ENCODE measurements around the gene ALDH4A1. TPM values are rescaled to one million over a fixed set of nuclear protein-coding genes. Genes with fewer than 3 reads are reported as not detected.

The ALDH4A1 gene
- total RNA-seq, 2 donors from 2014 or later, result 9.6 to 24.2 TPM

GRCh38 chr1:18946550-18947381 lies 44.4 kb upstream of the ALDH4A1 start:
- DNase-seq (ENCODE audit: low spot score) (no peak), ATAC-seq (ENCODE audit: insufficient number of reproducible peaks, low FRiP score, low read depth) (no peak)
- Histone ChIP-seq H3K27ac (peak overlapping the region; percentile 88 to 97), H3K9me3 (no peaks in the 10 kb centered on the region), H3K4me3 (no peak overlapping the region), H3K36me3 (no peaks in the 10 kb centered on the region), H3K27me3 (replicated peaks; ENCODE audit: insufficient read depth) (no peaks in the 10 kb centered on the region), H3K4me1 (ENCODE audit: control insufficient read depth in 1 of 2, low read depth in 2 of 2) (peaks cover 45 to 92% of the 10 kb centered on the region in 2 donors)
- no peak for TF ChIP-seq CTCF (IDR thresholded peaks at IDR 0.05)

- Histone ChIP-seq H3K27me3 (replicated peaks; ENCODE audit: insufficient read depth) (no peaks in the 10 kb centered on the region), H3K9me3 (no peaks in the 10 kb centered on the region), H3K4me3 (no peak overlapping the region), H3K27ac (peak overlapping the region in 1 of 2 donors; percentile 16), H3K36me3 (no peaks in the 10 kb centered on the region), H3K4me1 (ENCODE audit: control insufficient read depth in 1 of 2, low read depth in 2 of 2) (peaks cover 42 to 92% of the 10 kb centered on the region in 2 donors)
- DNase-seq (ENCODE audit: low spot score), result no peak
- ATAC-seq (ENCODE audit: insufficient number of reproducible peaks, low FRiP score, low read depth), result no peak
- TF ChIP-seq CTCF (IDR thresholded peaks at IDR 0.05), result no peak
Observed at GRCh38 chr1:18945401-18945849, 43.1 kb upstream of the ALDH4A1 start.

GRCh38 chr1:18944810-18945209 lies 42.5 kb upstream of the ALDH4A1 start:
- Histone ChIP-seq H3K27me3 (replicated peaks; ENCODE audit: insufficient read depth) (no peaks in the 10 kb centered on the region), H3K36me3 (no peaks in the 10 kb centered on the region), H3K4me1 (ENCODE audit: control insufficient read depth in 1 of 2, low read depth in 2 of 2) (peaks cover 44 to 92% of the 10 kb centered on the region in 2 donors), H3K9me3 (no peaks in the 10 kb centered on the region), H3K4me3 (no peak overlapping the region), H3K27ac (peak overlapping the region in 1 of 2 donors; percentile 16)
- DNase-seq (ENCODE audit: low spot score) (no peak), ATAC-seq (ENCODE audit: insufficient number of reproducible peaks, low FRiP score, low read depth) (no peak)
- no peak for TF ChIP-seq CTCF (IDR thresholded peaks at IDR 0.05)

- H3K36me3 ChIP-seq, result no peaks in the 10 kb centered on the region
- TF ChIP-seq CTCF (IDR thresholded peaks at IDR 0.05), result no peak
Observed at GRCh38 chr1:18943914-18944572, 41.7 kb upstream of the ALDH4A1 start.

GRCh38 chr1:18943162-18943561 lies 40.8 kb upstream of the ALDH4A1 start:
- Histone ChIP-seq H3K9me3 (no peaks in the 10 kb centered on the region), H3K27ac (no peak overlapping the region), H3K4me1 (ENCODE audit: control insufficient read depth in 1 of 2, low read depth in 2 of 2) (peaks cover 42 to 92% of the 10 kb centered on the region in 2 donors), H3K4me3 (no peak overlapping the region), H3K27me3 (replicated peaks; ENCODE audit: insufficient read depth) (no peaks in the 10 kb centered on the region), H3K36me3 (no peaks in the 10 kb centered on the region)
- no peak for TF ChIP-seq CTCF (IDR thresholded peaks at IDR 0.05)
- DNase-seq (ENCODE audit: low spot score) (no peak), ATAC-seq (ENCODE audit: insufficient number of reproducible peaks, low FRiP score, low read depth) (no peak)

More at GRCh38 chr1:18943914-18944572, 41.7 kb upstream of the ALDH4A1 start:
- peaks cover 45 to 92% of the 10 kb centered on the region in 2 donors for H3K4me1 ChIP-seq (ENCODE audit: control insufficient read depth in 1 of 2, low read depth in 2 of 2)
- H3K27ac ChIP-seq, result no peak overlapping the region
- no peaks in the 10 kb centered on the region for H3K9me3 ChIP-seq
- H3K27me3 ChIP-seq (replicated peaks; ENCODE audit: insufficient read depth), result no peaks in the 10 kb centered on the region
- ATAC-seq (ENCODE audit: insufficient number of reproducible peaks, low FRiP score, low read depth) (no peak), DNase-seq (ENCODE audit: low spot score) (no peak)
- no peak overlapping the region for H3K4me3 ChIP-seq
